Measurements from ENCODE around the gene GCK.
A peak's percentile ranks its signal among the peaks of the same experiment; 100 is the strongest.

GCK gene

DNA sequence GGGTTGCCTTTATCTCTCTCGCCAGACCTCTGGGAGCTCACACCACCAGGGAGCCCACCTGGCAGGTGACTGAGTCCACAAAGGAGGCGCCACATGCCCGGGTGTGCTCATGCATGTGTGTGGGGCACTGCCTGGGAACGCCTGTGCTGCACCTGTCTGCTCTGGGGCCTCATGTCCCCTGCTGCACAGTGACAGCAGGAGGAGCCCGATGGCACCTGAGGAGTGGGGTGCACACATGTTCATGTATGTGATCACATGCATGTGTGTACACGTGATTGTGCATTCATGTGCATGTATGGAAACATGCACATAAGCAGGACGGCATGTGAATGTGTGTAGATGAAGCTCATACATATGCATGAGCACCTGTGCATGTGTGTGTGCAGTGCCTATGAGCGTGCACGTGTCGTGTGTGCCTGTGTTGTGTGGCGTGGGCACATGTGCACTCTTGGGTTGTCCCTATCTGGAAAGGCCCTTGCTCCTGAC lies 33.6 kb upstream of the GCK start:
- no peak for DNase-seq (ENCODE audit: low spot score)

DNA sequence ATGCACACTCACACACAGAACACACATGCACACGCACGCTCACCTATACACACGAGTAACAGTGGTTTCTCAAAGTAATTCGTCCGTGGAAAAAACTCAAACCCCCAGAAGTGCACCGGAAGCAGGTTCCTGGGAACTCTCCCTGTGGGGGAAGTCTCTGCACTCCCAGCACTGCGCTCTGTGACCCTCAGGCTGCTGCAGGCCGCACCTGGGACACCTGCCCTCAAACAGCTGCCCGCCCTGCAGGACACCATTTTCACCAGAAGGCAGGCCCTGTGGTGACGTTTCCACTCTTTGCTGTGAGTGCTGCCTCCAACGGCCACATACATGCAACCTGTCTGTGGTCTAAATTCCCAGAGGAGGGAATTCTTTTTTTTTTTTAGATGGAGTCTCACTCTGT lies 32.8 kb upstream of the GCK start:
- DNase-seq (ENCODE audit: low spot score), result no peak

DNA sequence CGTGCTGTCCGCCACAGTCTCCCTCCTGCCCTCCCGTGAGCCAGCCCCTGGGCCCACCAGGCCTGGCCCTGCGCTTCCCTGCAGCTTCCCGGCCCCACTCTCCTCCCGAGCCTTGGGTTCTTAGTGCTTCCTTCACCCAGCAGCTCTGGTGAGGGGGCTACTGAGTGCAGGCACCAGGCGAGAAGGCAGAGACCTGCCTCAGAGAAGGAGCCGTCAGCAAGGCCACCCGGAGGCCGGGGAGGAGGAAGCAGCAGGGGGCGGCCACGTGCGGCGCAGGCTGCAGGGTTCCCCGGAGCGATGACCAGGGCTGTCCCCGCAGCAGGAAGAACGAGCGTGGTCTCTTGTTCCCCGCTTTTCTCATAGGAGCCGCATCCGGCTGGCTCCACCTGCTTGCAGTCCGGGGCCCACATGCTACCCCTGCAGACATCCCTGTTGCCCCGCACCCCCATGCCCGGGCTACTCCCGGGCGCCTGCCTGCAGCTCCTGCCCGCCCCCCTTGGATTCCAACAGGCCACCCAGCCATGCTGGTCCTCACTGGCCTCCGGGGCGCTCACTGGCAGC lies 32.1 kb upstream of the GCK start:
- peak; percentile 88 for DNase-seq (ENCODE audit: low spot score)

DNA sequence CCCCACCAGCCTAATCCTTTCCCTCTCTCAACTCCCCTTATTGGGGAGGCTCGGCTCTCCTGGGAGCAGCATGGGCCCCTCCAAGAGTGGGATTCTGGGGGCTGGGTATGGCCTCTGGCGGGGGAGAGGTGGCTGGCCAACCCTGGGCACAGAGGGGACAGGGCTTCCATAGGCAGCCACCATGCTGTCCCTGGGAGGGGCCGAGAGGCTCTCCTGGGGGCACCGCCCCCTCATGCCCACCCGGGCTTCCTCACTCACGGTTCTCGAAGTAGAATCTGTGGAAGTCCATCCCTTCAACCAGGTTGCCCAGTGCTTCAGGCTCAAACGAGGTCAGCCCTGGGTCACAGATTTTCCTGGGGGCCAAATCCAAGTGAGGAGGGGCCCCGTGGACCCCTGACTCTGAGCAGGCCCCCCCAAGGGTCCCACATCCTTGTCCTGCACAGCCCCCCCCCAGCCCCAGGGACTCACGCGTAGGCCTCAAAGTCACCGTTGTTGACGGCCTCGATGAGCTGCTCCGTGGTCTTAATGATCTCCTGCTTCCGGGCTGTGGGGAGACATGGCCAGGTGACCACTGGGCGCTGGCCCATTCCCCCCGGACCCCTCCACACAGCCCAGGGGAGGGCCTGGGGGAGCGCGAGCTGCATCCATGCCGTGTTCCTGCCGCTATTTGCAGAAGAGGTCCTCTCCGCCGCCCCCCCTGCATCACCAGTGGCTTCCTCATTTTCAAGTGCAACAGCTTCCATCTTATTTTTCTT lies 31.3 kb upstream of the GCK start:
- DNase-seq (ENCODE audit: low spot score), result no peak

DNA sequence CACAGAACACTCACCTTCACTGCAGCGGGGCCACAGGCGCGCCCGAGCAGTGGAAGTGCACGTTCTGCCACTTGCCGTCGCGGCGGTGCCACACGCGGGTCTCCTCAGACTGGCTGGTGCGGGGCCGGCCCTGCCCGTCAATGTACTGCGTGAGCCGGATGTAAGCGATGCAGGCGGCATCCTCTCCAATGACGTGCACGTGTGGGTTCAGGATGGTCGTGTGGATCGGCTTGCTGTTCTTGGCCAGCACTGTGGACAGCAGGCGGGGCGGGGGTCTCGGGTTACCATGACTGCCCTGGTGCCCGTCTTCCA lies 30.8 kb upstream of the GCK start:
- no peak for DNase-seq (ENCODE audit: low spot score)

DNA sequence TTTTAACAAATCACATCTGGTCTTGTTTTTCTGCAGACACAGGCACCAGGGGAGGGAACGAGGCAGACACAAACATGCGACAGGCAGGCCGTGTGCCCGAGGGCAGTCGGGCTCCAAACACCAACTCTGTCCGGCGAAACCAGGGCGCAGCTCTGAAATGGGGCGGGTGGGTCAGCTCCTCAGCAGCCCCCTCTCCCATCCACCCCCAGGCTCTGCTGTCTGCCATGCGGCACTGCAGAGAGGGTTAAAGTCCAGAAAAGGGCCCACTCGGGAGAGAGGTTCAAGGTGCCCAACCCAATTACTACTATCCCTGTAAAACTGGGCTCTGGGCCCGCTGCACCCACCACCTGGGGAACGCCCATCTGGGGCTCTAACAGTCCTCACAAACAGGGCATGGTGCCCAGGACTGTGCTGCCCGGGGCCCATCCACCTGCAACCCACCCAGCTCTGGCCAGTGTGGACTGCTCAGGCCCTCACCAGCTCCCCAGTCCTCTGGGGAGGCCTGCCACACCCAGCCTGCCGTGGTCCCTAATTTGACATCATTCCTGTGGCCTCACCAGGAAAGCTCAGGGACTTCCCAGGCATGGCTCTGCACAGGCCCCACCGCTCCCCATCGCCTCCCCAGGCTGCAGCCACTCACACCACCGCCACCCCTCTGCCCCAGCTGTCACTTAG lies 30.3 kb upstream of the GCK start:
- DNase-seq (ENCODE audit: low spot score), result no peak

DNA sequence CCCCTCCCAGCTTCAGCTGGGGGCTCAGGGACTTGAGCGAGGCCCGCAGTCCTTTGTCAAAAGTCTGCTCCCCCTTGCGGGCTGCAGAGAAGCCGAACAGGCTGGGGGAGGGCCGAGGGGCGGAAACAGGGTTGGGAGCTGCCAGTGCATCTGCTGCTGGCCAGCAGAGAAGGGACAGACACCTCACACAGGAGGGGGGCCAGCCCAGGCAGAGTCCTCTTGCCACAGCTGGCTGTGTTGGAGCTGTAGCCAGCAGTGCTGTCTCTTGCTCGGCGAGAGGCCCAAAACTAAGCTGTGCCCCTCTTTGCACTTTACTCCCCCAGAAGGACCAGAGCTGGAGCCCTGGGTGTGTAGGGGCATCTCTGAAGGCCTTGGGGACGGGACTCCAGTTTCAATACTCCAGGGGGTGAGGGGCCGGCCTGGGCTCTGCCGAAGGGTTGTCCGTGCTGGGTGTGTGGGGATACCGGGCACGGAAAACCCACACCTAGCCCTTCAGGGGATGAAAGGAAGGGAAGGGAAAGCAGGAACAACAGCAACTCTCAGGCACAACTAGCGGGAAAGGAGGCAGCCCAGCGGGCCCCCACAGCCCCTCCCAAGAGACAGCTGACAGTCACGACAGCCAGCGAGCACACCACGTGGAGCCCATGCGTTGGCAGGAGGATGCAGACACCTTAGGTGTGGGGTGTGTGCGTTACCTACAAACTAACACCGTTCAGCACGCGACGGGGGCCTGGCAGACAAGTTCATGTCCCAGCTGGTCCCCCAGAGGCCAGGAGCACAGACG lies 29.4 kb upstream of the GCK start:
- no peak for DNase-seq (ENCODE audit: low spot score)

DNA sequence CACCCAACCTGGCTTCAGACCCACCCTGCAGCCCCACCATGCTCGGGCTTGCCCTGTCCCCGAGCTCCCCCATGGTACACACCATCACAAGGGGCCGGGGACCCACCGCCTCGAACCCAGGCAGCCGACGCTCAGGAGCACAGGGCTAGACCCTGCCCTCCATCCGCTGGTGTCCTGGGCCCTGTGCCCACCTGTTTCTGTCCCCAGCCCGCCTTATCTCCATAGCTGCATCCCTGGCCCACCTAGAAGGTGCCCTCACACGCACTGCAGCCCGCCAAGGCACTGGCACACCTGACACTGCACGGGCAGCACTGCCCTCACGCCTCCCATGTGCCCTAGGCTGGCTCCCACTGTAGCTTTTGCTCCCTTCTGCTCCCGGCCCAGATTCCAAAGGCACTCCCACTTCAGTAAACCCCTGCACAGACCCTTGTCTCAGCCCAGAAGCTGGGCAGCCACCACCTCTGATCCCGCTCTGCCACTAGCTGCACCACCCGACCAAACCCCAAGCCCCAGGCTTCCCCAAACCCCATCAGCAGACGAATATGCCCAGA lies 28.7 kb upstream of the GCK start:
- no peak for DNase-seq (ENCODE audit: low spot score)

DNA sequence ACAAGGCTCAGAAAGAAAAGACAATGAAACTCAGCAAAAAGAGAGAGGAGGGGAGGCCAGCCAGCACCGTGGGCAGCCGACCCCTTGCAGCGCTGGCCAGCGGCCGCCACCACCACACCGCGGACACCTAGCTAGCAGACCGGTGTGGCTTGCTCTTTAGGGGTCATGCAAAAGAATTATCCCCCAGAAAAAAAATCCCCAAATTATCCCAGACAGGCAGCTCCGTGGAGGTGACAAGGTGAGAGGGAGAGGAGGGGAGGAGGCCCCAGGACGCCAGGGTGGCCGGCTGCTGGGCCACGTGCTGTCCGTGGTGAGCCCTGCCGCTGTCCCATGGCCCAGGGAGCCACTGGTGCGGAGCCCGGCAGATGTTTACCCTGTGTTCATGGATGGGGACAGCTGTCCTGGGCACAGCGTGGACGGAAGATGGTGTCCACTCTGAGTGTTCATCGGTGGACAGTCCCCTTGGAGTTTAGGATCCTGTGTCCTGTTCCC lies 28.0 kb upstream of the GCK start:
- DNase-seq (ENCODE audit: low spot score), result no peak

DNA sequence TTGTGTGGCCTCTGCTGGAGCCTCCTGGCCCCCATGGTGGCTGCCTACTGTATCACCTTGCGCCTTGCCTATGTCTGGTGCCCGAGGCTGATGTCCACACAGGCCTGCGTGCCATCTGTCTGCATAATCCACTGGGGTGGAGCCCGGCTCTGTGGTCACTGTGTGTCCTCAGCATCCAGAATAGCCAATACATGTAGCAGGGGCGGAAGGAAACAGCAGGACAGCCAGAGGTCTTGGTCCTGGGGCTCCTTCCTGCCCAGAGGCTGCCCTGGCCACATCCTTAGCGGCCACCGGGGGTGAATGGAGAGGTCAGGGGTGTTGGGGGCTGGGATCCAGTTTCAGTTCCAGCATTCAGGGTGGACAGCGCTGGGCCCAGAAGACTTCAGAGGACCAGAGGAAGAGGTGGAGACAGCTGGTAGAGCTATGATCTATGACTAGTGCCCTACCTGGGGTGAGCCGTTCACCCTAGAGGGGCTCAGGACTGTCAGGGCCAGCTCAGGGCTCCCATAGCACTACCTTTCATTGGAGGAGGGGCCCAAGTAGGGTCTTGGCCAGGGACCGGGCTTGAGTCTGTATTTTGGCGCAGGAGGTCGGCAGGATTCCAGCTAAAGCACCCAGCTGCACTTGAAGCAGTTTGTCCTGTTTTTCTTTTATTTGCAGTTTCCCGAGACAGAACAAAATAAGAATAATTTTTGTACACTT lies 27.4 kb upstream of the GCK start:
- DNase-seq (ENCODE audit: low spot score), result no peak

DNA sequence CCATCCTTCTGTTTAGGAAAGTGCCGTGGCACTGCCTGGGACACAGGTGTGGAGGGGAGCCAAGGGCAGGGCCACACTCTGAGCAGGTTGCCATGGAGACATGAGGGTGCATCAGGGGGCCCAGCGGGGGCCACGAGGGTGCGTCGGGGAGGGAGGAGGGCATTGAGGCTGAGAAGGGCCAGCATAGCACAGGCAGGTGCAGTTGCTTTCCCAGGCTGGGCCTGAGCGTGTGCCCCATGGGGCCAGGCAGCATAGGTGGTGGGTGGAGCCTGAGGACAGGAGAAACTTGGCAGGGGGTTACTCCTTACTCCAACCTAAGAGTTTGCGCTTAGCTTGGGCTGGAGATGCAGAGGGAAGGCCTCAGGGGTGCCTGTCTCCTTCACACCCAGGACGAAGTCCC lies 26.8 kb upstream of the GCK start:
- DNase-seq (ENCODE audit: low spot score), result no peak

DNA sequence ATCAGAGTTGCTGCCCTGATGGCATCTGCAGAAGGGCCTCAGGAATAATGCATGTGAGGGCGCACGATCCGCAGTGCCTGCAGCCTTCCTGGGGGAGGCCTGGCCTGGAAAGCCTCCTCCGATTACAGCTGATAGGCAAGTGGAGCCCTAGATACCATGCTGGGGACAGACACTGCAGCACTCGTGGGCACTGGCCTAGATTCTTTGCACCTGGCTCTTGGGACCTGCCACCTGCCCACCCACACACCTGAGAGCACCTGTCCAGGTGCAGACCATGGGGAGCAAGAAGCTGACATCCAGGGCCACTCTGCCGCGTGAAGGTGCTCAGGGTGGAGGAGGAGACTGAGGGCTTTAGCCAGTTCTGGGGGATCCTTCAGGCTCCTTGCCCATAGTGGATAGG lies 26.3 kb upstream of the GCK start:
- no peak for DNase-seq (ENCODE audit: low spot score)

DNA sequence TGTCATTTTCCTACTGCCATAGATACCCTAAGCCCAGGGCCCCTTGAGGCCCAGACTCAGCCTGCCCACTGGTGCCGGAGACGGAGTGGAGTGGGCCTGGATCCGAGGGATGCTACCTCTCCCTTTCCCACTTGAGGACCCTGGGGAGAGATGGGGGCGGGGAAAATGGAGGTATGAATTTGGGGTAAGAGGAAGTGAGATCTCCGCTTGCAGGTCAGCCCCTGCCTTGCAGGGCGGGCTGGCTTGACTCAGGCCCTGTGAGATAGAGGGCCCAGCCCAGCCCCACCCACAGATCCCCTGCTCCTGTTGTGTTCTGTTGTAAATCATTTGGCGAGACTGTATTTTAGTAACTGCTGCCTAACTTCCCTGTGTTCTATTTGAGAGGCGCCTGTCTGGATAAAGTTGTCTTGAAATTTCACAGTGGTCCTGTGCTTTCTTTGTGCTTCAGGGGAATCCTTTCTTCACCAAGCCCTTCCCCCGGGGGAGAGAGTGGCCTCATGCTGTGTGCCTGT lies 24.7 kb upstream of the GCK start:
- no peak for DNase-seq (ENCODE audit: low spot score)

DNA sequence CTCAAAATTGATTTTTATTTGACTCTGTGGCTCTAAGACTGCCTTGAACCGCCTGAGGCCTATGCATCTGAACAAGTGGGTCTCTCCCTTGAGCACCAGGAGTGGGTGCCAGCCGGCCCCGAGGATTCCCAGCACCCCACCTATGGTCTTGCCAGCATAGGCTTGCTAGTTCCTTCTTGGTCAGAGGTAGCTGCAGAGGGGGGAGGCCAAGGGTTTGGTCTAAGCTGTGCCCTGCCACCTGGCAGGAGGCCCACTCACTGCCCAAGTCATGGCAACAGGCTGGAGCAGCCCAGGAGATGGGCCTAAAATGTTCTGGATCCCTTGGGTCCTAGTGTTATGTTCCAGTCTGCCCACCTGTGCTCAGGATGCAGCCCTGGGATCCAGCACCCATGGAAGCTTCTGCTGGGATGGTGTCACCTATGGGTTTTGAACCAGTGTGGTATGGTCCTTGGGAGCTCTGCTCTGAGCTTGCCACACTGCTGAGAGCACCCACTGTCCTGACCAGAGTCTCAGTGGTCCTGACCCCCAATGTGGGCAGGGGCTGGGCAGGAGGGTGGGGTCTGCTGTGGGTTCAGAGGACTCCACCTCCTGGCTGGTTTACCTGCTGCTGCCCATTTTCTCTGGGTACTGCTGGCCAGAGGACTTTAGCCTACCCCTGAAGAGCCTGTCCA lies 24.1 kb upstream of the GCK start:
- no peak for DNase-seq (ENCODE audit: low spot score)

DNA sequence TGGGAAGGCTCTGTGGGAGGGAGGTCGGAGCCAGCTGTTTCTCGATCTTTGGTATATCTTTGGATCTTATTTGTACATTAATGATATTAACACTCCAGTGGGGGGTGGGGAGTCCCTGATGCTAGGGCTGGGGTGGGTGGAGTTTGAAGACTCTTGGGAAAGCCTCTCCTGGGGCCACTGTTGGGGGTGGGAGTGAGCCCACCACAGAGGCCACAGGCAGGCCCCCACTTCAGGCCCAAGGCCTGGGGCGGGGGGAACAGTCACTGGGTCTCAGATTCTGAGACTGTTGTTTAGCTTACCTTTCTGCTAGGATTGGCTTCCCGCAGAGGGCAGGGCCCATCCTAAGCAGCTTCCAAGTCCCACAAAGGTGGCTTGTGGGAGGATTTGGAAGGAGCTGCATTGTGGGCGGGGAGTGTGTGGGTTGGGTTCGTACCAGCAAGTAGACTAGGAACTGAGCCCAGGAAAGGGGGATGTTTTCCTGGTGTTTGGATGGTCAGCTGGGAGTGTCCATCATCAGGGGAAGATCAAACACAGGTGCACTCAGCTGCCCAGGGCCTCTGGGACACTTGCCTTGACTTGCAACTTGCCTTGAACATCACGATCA lies 23.4 kb upstream of the GCK start:
- DNase-seq (ENCODE audit: low spot score), result no peak

DNA sequence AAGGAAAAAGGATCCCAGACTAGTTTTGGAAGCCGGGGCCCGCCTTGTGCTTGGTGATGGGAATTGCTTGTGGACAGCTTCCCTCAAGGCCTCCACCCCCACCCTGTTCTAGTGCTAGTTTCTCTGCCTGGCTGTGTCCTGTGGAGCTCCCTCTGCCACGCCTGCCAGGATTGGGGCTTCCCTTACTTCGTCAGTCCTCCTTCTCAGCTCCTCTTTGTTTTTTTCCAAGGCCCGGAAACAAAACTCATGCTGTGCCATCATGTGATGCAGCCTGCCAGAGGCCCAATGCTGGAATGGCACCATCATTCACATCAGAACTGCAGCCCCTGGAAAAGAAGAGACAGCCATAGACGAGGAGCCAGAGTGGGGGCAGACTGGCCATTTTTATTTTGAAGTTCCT lies 22.8 kb upstream of the GCK start:
- no peak for DNase-seq (ENCODE audit: low spot score)

DNA sequence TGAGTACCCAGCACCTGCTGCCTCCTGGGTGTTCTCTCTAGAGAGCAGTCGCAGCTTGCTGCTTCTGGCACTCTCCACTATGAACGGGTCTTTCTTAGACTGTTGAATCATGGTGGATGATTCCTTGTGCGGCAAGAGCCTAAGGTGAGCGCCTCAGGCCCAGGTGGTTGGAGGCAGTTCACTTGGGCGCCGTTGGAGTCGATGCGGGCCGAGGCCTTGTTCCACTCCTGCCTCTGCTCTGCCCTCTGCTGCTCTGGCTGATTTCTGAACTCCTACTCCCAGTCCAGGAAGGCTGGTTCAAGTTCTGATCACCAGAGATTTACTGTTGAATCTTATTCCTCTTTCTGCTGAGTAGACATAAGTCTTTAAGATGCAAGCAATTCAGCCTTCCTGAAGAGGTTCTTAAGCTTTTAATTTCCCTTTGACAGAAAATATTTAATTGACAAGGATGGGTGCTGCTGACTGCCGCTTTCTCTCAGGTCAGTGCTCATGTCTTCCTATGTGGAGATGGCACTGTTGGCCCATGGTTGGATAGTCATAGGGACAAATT lies 22.0 kb upstream of the GCK start:
- DNase-seq (ENCODE audit: low spot score), result no peak

DNA sequence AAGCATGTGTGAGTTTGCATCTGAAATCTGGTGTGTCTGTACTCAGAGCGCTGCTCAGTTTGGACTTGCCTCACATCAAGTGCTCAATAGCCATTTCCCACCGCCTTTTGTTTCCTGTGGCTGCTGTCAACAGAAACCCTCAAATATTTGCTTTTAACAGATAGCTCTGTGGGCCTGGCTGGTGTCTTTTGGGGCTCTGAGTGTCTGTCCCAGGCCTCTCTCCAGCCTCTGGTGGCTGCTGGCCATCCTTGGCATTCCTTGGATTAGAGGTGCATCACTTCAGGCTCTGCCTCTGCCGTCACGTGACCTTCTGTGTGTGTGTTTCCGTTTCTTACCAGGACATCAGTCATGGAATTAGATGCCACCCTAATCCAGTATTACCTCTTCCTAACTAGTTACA lies 20.9 kb upstream of the GCK start:
- no peak for DNase-seq (ENCODE audit: low spot score)

DNA sequence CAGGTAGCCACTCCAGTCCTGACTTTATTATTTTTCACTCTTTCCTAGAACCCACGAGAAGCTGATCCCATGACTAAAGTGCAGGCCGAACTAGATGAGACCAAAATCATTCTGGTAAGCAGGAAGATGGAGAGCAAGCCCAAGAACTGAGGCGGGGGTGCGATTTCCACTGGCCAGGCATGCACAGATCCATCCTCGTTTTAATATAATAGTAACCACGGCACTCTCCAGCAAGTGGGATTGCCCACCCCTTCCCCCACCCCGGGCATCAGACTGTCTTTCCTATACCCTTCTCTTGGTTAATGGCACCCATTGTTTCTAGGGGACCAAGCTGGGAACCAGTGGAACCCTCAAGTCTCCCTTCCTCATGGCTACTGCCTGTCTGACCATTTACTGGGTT lies 18.8 kb upstream of the GCK start:
- DNase-seq (ENCODE audit: low spot score), result no peak

DNA sequence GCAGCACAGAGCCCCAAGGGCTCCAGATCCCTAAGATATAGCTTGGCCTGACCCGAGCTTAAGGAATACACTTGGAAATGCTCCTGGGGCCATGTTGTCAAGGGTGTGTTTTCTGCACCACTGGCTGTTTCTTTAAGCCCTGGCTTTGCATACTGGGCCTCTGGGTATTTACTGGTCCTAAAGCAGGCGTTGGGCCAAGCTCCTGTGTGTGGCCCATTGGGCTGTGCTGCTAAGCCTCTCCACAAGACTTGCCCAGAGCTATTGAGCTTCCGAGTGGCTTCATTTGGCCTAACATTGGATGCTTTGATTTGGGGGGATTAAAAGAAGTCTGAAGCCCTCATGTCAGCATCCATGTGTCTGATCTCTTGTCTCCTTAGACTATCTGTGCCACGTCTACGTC lies 16.8 kb upstream of the GCK start:
- no peak for DNase-seq (ENCODE audit: low spot score)
